Endodermal cell (in vitro differentiated cells): ENCODE results near the gene BCL2. TPM values are rescaled to one million over a fixed set of nuclear protein-coding genes. Genes with fewer than 3 reads are reported as not detected.

ENCODE experiments used
- DNase-seq: peaks from one replicate; pipeline ENCODE4 v3.0.0-alpha.2; 2017
- H3K27ac ChIP-seq: 2 replicates; pipeline ENCODE4 v1.5.1; 2013; ENCODE audit warnings: mild to moderate bottlenecking, low read depth, low read length, moderate library complexity
- H3K27me3 ChIP-seq: 2 replicates; pipeline ENCODE4 v1.6.1; 2013; ENCODE audit warnings: mild to moderate bottlenecking, low read length, moderate library complexity; ENCODE audit not compliant: insufficient read depth, control insufficient read depth, poor library complexity, severe bottlenecking
- H3K36me3 ChIP-seq: 2 replicates; pipeline ENCODE4 v1.7.0; 2013; ENCODE audit warnings: mild to moderate bottlenecking, low read length, moderate library complexity; ENCODE audit not compliant: control insufficient read depth, insufficient read depth
- H3K4me1 ChIP-seq: one replicate; pipeline ENCODE4 v1.7.0; 2013; ENCODE audit warnings: low read length; ENCODE audit not compliant: control insufficient read depth, insufficient read depth
- H3K4me3 ChIP-seq: 2 replicates; pipeline ENCODE4 v1.5.1; 2013; ENCODE audit warnings: mild to moderate bottlenecking, low read length, moderate library complexity
- H3K9ac ChIP-seq: 2 replicates; pipeline ENCODE4 v1.6.1; 2013; ENCODE audit warnings: mild to moderate bottlenecking, low read length, moderate library complexity; ENCODE audit not compliant: poor library complexity, severe bottlenecking; ENCODE audit errors: extremely low read depth
- H3K9me3 ChIP-seq: 2 replicates; pipeline ENCODE4 v1.6.1; 2013; ENCODE audit warnings: mild to moderate bottlenecking, low read length, moderate library complexity; ENCODE audit not compliant: control insufficient read depth
- H3K27ac Mint-ChIP-seq: 2 replicates; pipeline ENCODE4 v1.8.0; 2020; ENCODE audit warnings: mixed read lengths
- H3K27me3 Mint-ChIP-seq: 2 replicates; pipeline ENCODE4 v1.8.0; 2021; ENCODE audit warnings: mild to moderate bottlenecking, mixed read lengths; ENCODE audit not compliant: insufficient read depth
- H3K36me3 Mint-ChIP-seq: 2 replicates; pipeline ENCODE4 v1.8.0; 2020; ENCODE audit warnings: low read depth, mixed read lengths
- H3K4me1 Mint-ChIP-seq: 2 replicates; pipeline ENCODE4 v1.8.0; 2020; ENCODE audit warnings: mixed read lengths
- H3K4me3 Mint-ChIP-seq: 2 replicates; pipeline ENCODE4 v1.8.0; 2020; ENCODE audit warnings: mild to moderate bottlenecking, moderate library complexity, mixed read lengths
- H3K9me3 Mint-ChIP-seq: 2 replicates; pipeline ENCODE4 v1.8.0; 2020; ENCODE audit warnings: mild to moderate bottlenecking, mixed read lengths
- CTCF ChIP-seq: fragments of 200-600 bp; sonication (generic); conservative IDR thresholded peaks from 2 replicates; pipeline ENCODE4 v1.5.0; 2021; ENCODE audit warnings: antibody characterized with exemption, mild to moderate bottlenecking
- WGBS, 2 experiments: methylation state at CpG; one replicate each; pipeline versions ENCODE4 v1.1.5 to v1.1.7; 2013; ENCODE audit warnings: missing lambda C conversion rate in 2 of 2, mixed read lengths in 1 of 2; ENCODE audit not compliant: insufficient coverage in 1 of 2, insufficient read length in 1 of 2; 5-methylcytosine and 5-hydroxymethylcytosine counted together
- total RNA-seq, 2 donors: library from RNA; stranded (reverse); fragmentation: NEBNext Ultra II Directional in 1 of 2; extraction: Animal tissue kit (Norgen Biotek cat#: 25700) in 1 of 2; gene quantifications; 2 replicates in 1 of 2; 3 replicates in 1 of 2; pipeline ENCODE4 v1.2.1, GENCODE V29; 2021

BCL2 gene
- total RNA-seq, 2 donors from 2014 or later, result 1.4 to 2.3 TPM

GRCh38 chr18:63336366-63337099, 17.0 kb upstream of the BCL2 start:
- Histone ChIP-seq H3K9me3 (no peaks in the 10 kb centered on the region), H3K4me1 (no peaks in the 10 kb centered on the region), H3K4me3 (no peak overlapping the region), H3K27ac (no peak overlapping the region), H3K36me3 (peaks cover 70% of the 10 kb centered on the region), H3K9ac (no peak overlapping the region), H3K27me3 (no peaks in the 10 kb centered on the region)
- TF ChIP-seq CTCF, result no peak
- H3K36me3 Mint-ChIP-seq, result peaks cover 56% of the 10 kb centered on the region
- H3K4me1 Mint-ChIP-seq, result peaks cover 2% of the 10 kb centered on the region
- H3K27ac Mint-ChIP-seq, result no peak overlapping the region
- H3K4me3 Mint-ChIP-seq, result no peak overlapping the region
- no peaks in the 10 kb centered on the region for H3K9me3 Mint-ChIP-seq
- 93% methylated on average over 6 to 7 of the region's 8 CpGs for WGBS, 2 experiments
- no peak for DNase-seq
- no peaks in the 10 kb centered on the region for H3K27me3 Mint-ChIP-seq

GRCh38 chr18:63331105-63331504, 11.5 kb upstream of the BCL2 start:
- Histone ChIP-seq H3K9ac (no peak overlapping the region), H3K4me3 (no peak overlapping the region), H3K4me1 (no peaks in the 10 kb centered on the region), H3K36me3 (peaks cover 36% of the 10 kb centered on the region), H3K27ac (no peak overlapping the region), H3K9me3 (no peaks in the 10 kb centered on the region), H3K27me3 (no peaks in the 10 kb centered on the region)
- no peaks in the 10 kb centered on the region for H3K9me3 Mint-ChIP-seq
- DNase-seq, result no peak
- no peaks in the 10 kb centered on the region for H3K27me3 Mint-ChIP-seq
- no peak for TF ChIP-seq CTCF
- peaks cover 34% of the 10 kb centered on the region for H3K36me3 Mint-ChIP-seq
- no peak overlapping the region for H3K27ac Mint-ChIP-seq
- H3K4me3 Mint-ChIP-seq, result no peak overlapping the region
- H3K4me1 Mint-ChIP-seq, result no peaks in the 10 kb centered on the region
- 87 to 94% methylated on average over 3 to 4 of the region's 4 CpGs for WGBS, 2 experiments

GRCh38 chr18:63329431-63330145, 10.0 kb upstream of the BCL2 start:
- no peak for DNase-seq
- Histone ChIP-seq H3K4me1 (no peaks in the 10 kb centered on the region), H3K9ac (no peak overlapping the region), H3K9me3 (no peaks in the 10 kb centered on the region), H3K4me3 (no peak overlapping the region), H3K27ac (no peak overlapping the region), H3K27me3 (no peaks in the 10 kb centered on the region), H3K36me3 (peaks cover 26% of the 10 kb centered on the region)
- Mint-ChIP-seq H3K4me3 (no peak overlapping the region), H3K36me3 (peaks cover 19% of the 10 kb centered on the region), H3K27me3 (no peaks in the 10 kb centered on the region), H3K9me3 (no peaks in the 10 kb centered on the region), H3K4me1 (no peaks in the 10 kb centered on the region), H3K27ac (no peak overlapping the region)
- WGBS, 2 experiments, result 86 to 98% methylated on average over 4 to 7 of the region's 7 CpGs
- TF ChIP-seq CTCF, result no peak
